ENCODE results near the gene HOXA11. TPM values are rescaled to one million over a fixed set of nuclear protein-coding genes. Genes with fewer than 3 reads are reported as not detected.

Gene HOXA11
- total and polyA plus RNA-seq, 8 donors: 5.2 TPM; not detected in 7

DNA sequence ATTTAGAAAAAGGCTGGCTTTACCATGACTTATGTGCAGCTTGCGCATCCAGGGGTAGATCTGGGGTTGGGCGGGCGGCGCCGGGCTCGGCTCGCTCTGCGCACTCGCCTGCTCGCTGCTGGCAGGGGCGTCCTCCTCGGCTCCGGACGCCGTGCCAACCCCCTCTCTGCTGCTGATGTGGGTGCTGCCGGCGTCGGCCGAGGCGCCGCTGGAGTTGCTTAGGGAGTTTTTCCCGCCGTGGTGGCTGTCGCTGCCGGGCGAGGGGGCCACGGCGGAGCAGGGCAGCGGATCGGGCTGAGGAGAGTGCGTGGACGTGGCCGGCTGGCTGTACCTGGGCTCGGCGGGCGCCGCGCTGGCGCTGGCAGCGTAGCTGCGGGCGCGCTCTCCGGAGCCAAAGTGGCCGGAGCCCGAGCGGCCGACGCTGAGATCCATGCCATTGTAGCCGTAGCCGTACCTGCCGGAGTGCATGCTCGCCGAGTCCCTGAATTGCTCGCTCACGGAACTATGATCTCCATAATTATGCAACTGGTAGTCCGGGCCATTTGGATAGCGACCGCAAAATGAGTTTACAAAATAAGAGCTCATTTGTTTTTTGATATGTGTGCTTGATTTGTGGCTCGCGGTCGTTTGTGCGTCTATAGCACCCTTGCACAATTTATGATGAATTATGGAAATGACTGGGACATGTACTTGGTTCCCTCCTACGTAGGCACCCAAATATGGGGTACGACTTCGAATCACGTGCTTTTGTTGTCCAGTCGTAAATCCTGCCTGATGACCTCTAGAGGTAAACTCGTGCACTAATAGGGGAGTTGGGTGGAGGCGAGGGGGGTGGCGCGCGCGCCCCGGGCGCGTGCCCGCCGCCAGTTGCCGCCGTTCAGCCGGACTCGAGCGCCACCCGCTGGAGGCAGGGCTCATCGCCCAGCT lies 41.7 kb downstream of the HOXA11 start, which contains the start of gene HOXA5:
Gene HOXA5 (minus strand): TSS at position 659 of the 927 bp plus-strand sequence. CDS start 74 bp downstream, at position 585.
- 12 to 36% (median 15%) methylated on average over 37 to 86 of the region's 86 CpGs for WGBS, 5 donors
- peaks cover 0 to 94% (median 73%) of the 10 kb centered on the region in 3 donors for H3K27me3 ChIP-seq
- DNase-seq: peak; percentile 45 to 96
- H3K9me3 ChIP-seq: peaks cover 0 to 26% (median 0%) of the 10 kb centered on the region in 4 donors
- H3K4me1 ChIP-seq: peaks cover 7 to 36% (median 19%) of the 10 kb centered on the region in 4 donors
- TF ChIP-seq, protein P1, sequence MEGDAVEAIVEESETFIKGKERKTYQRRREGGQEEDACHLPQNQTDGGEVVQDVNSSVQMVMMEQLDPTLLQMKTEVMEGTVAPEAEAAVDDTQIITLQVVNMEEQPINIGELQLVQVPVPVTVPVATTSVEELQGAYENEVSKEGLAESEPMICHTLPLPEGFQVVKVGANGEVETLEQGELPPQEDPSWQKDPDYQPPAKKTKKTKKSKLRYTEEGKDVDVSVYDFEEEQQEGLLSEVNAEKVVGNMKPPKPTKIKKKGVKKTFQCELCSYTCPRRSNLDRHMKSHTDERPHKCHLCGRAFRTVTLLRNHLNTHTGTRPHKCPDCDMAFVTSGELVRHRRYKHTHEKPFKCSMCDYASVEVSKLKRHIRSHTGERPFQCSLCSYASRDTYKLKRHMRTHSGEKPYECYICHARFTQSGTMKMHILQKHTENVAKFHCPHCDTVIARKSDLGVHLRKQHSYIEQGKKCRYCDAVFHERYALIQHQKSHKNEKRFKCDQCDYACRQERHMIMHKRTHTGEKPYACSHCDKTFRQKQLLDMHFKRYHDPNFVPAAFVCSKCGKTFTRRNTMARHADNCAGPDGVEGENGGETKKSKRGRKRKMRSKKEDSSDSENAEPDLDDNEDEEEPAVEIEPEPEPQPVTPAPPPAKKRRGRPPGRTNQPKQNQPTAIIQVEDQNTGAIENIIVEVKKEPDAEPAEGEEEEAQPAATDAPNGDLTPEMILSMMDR (IDR thresholded peaks at IDR 0.05): peak in 5 of 7 experiments; percentile 30 to 76 (median 71)
- TF ChIP-seq POLR2AphosphoS5 (IDR thresholded peaks at IDR 0.05) (peak; percentile 84 to 98 (median 87)), POLR2A (IDR thresholded peaks at IDR 0.05) (peak in 1 of 4 donors; percentile 72), EP300 (IDR thresholded peaks at IDR 0.05) (peak; percentile 84)
- intact Hi-C loops (cut with DNase I; ENCODE audit: low total_unique reads): no loop called here
- H3K36me3 ChIP-seq: peaks cover 0 to 5% (median 0%) of the 10 kb centered on the region in 4 donors
- peak within 1 kb of the TSS; percentile 54 to 67 (median 64) for H3K4me3 ChIP-seq
- H3K27ac ChIP-seq: peak within 1 kb of the TSS; percentile 87 to 99 (median 94)

DNA sequence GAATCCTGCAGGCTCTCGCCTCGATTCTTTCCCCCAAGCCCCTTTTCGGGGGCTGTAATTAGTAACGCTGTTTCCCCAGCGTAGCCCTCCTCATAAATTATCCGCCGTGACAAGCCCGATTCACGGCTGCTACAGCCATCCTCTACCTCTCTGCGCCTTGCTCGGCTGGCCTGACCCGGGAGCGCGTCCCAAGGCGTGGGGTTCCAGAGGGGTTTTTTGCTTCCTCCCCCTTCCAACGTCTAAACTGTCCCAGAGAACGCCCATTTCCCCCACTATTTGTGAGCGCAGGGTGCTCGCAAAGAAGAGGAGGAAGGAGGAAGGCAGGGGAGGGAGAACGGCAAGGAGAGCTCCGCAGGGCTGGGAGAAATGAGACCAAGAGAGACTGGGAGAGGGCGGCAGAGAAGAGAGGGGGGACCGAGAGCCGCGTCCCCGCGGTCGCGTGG lies 42.4 kb downstream of the HOXA11 start:
- intact Hi-C loops (cut with DNase I; ENCODE audit: low total_unique reads): no loop called here
- Histone ChIP-seq H3K27ac (peak overlapping the region; percentile 87 to 99 (median 94)), H3K4me3 (peak overlapping the region; percentile 54 to 67 (median 64)), H3K27me3 (peaks cover 0 to 94% (median 67%) of the 10 kb centered on the region in 3 donors), H3K9me3 (peaks cover 0 to 21% (median 0%) of the 10 kb centered on the region in 4 donors), H3K4me1 (peaks cover 4 to 36% (median 13%) of the 10 kb centered on the region in 4 donors), H3K36me3 (peaks cover 0 to 5% (median 0%) of the 10 kb centered on the region in 4 donors)
- no peak for DNase-seq
- TF ChIP-seq POLR2AphosphoS5 (IDR thresholded peaks at IDR 0.05): no peak
- TF ChIP-seq, protein P1 (IDR thresholded peaks at IDR 0.05): no peak
- TF ChIP-seq EP300 (IDR thresholded peaks at IDR 0.05): no peak
- TF ChIP-seq POLR2A (IDR thresholded peaks at IDR 0.05): no peak
- WGBS, 5 donors: 7 to 24% (median 17%) methylated on average over 27 to 29 of the region's 29 CpGs

DNA sequence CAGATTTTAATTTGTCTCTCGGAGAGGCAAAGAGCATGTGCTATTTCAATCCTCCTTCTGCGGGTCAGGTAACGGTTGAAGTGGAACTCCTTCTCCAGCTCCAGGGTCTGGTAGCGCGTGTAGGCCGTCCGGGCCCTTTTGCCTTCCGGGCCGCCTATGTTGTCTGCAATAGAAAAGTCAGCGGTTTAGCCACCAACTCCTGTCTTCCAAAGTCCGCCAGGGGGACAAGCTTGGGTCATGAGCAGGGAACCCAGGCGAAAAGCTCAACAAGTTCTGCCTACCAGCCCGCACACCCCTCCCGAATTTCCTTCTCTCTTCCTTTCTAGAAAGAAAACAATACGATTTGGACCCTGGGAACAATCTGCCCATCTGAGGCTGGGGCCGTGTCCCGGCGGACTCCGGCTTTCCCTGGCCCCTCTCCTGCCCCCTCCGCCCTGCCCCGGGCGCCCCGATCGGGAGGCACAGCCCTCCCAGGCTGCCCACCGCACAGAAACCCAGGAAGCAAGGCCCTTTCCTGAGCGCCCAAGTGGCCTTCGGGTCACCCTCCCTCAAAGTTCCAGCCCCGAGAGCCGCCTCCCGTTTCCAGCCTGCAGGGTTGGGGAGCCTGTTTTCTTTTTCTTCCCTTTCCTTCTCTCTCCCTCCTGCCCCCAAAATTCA lies 43.0 kb downstream of the HOXA11 start:
- TF ChIP-seq EP300 (IDR thresholded peaks at IDR 0.05) (no peak), POLR2A (IDR thresholded peaks at IDR 0.05) (no peak), POLR2AphosphoS5 (IDR thresholded peaks at IDR 0.05) (no peak)
- TF ChIP-seq, protein P1 (IDR thresholded peaks at IDR 0.05): no peak
- intact Hi-C loops (cut with DNase I; ENCODE audit: low total_unique reads): no loop called here
- DNase-seq: no peak
- WGBS, 5 donors: 31 to 42% (median 36%) methylated on average over 25 to 30 of the region's 30 CpGs
- Histone ChIP-seq H3K27me3 (peaks cover 0 to 92% (median 64%) of the 10 kb centered on the region in 3 donors), H3K27ac (peak overlapping the region; percentile 87 to 99 (median 94)), H3K4me3 (peak overlapping the region; percentile 54 to 67 (median 64)), H3K9me3 (peaks cover 0 to 16% (median 0%) of the 10 kb centered on the region in 4 donors), H3K4me1 (peaks cover 0 to 37% (median 8%) of the 10 kb centered on the region in 4 donors), H3K36me3 (peaks cover 0 to 5% (median 0%) of the 10 kb centered on the region in 4 donors)
